Erythroblast (primary cell): ENCODE results near the gene CD22.

Experiments used
- GATA1 ChIP-seq: IDR thresholded peaks from 2 replicates; pipeline ENCODE4 v1.6.1; 2011; ENCODE audit warnings: low read depth, mild to moderate bottlenecking, control low read depth, low read length, moderate library complexity
- POLR2A ChIP-seq: IDR thresholded peaks from 2 replicates; pipeline ENCODE4 v1.6.1; 2011; ENCODE audit warnings: mild to moderate bottlenecking, low read length

DNA sequence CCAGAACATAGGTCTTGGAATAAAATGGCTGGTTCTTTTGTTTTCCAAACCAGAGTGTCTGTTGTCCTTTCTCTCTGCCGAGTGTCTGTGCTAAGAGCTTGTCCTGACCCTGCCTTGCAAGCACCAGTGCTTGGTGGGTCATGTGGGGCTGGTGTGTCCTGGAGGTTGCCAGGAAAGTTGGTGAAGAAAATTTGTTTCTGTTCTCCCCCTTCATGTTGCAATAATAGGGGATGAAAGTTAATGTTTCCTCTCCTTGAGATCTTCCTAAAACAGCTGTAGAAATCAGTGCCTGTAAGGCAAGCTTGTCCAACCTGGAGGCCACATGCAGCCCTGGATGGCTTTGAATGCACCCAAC, 43.9 kb upstream of the CD22 start:
- TF ChIP-seq POLR2A (no peak), GATA1 (no peak)
